ENCODE data around the gene ULBP1. TPM values are rescaled to one million over a fixed set of nuclear protein-coding genes. Genes with fewer than 3 reads are reported as not detected.
"Not testable (repeated sequence)": the region's sequence is repeated elsewhere in the genome, so short reads cannot be mapped to it uniquely, and the experiment has no call there.

ULBP1 gene
- total RNA-seq, 1 experiment from 2014 or later: 0.81 TPM

- TF ChIP-seq, protein P1, sequence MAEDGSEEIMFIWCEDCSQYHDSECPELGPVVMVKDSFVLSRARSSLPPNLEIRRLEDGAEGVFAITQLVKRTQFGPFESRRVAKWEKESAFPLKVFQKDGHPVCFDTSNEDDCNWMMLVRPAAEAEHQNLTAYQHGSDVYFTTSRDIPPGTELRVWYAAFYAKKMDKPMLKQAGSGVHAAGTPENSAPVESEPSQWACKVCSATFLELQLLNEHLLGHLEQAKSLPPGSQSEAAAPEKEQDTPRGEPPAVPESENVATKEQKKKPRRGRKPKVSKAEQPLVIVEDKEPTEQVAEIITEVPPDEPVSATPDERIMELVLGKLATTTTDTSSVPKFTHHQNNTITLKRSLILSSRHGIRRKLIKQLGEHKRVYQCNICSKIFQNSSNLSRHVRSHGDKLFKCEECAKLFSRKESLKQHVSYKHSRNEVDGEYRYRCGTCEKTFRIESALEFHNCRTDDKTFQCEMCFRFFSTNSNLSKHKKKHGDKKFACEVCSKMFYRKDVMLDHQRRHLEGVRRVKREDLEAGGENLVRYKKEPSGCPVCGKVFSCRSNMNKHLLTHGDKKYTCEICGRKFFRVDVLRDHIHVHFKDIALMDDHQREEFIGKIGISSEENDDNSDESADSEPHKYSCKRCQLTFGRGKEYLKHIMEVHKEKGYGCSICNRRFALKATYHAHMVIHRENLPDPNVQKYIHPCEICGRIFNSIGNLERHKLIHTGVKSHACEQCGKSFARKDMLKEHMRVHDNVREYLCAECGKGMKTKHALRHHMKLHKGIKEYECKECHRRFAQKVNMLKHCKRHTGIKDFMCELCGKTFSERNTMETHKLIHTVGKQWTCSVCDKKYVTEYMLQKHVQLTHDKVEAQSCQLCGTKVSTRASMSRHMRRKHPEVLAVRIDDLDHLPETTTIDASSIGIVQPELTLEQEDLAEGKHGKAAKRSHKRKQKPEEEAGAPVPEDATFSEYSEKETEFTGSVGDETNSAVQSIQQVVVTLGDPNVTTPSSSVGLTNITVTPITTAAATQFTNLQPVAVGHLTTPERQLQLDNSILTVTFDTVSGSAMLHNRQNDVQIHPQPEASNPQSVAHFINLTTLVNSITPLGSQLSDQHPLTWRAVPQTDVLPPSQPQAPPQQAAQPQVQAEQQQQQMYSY (CRISPR knock-in tag; IDR thresholded peaks at IDR 0.05): no peak
- TF ChIP-seq PRRX2 (CRISPR knock-in tag; IDR thresholded peaks at IDR 0.05): no peak
- TF ChIP-seq ESRRA (CRISPR knock-in tag; IDR thresholded peaks at IDR 0.05; ENCODE audit: borderline replicate concordance): no peak
These were observed 27.0 kb upstream of the ULBP1 start (continued) for GRCh38 chr6:149936743-149937142.

GRCh38 chr6:149938013-149938570 lies 25.7 kb upstream of the ULBP1 start:
- peak; percentile 83 for ATAC-seq
- H3K9me3 Mint-ChIP-seq; CTCF ChIA-PET; POLR2A ChIA-PET; H3K36me3 Mint-ChIP-seq; DNase-seq (ENCODE audit: low spot score); H3K27ac Mint-ChIP-seq: not testable (repeated sequence)
- TF ChIP-seq CTCF (IDR thresholded peaks at IDR 0.05): 0 out of 2 replicates have a peak, but pooled peaks have one; percentile 14
- H3K27me3 Mint-ChIP-seq (ENCODE audit: low read depth): peaks cover 100% of the 10 kb centered on the region
- peak overlapping the region; percentile 57 for H3K4me3 Mint-ChIP-seq
- H3K4me1 Mint-ChIP-seq: peaks cover 11% of the 10 kb centered on the region

GRCh38 chr6:149938571-149939355 lies 25.0 kb upstream of the ULBP1 start:
- H3K27ac Mint-ChIP-seq: no peak overlapping the region
- peaks cover 100% of the 10 kb centered on the region for H3K27me3 Mint-ChIP-seq (ENCODE audit: low read depth)
- no peaks in the 10 kb centered on the region for H3K9me3 Mint-ChIP-seq
- CTCF ChIA-PET: interaction anchor here (2.5 kb wide), 1 partner anchor 78 kb away, joined by 7 read pairs; no protein-coding TSS in a partner anchor
- DNase-seq (ENCODE audit: low spot score) (no peak), ATAC-seq (no peak)
- peaks cover 11% of the 10 kb centered on the region for H3K4me1 Mint-ChIP-seq
- POLR2A ChIA-PET: no interaction called here
- H3K36me3 Mint-ChIP-seq: 0 out of 2 replicates have a peak, but pooled peaks cover 4% of the 10 kb centered on the region
- peak overlapping the region; percentile 57 for H3K4me3 Mint-ChIP-seq
- TF ChIP-seq ZBTB21 (CRISPR knock-in tag; IDR thresholded peaks at IDR 0.05; ENCODE audit: borderline replicate concordance) (no peak), FOXP1 (CRISPR knock-in tag; IDR thresholded peaks at IDR 0.05; ENCODE audit: borderline replicate concordance) (peak; percentile 61; the same call in 1 of the 2 replicates)

GRCh38 chr6:149939356-149939648 lies 24.4 kb upstream of the ULBP1 start:
- ATAC-seq (no peak), DNase-seq (ENCODE audit: low spot score) (no peak)
- TF ChIP-seq ZBTB21 (CRISPR knock-in tag; IDR thresholded peaks at IDR 0.05; ENCODE audit: borderline replicate concordance) (no peak), ATF2 (CRISPR knock-in tag; IDR thresholded peaks at IDR 0.05; ENCODE audit: borderline replicate concordance, low read depth) (no peak), RORB (CRISPR knock-in tag; IDR thresholded peaks at IDR 0.05) (no peak)
- Mint-ChIP-seq H3K36me3 (0 out of 2 replicates have a peak, but pooled peaks cover 4% of the 10 kb centered on the region), H3K4me1 (peaks cover 11% of the 10 kb centered on the region), H3K27me3 (ENCODE audit: low read depth) (peaks cover 100% of the 10 kb centered on the region), H3K27ac (no peak overlapping the region), H3K9me3 (no peaks in the 10 kb centered on the region), H3K4me3 (peak overlapping the region; percentile 57)
- ChIA-PET CTCF (interaction anchor here (2.5 kb wide), 1 partner anchor 78 kb away, joined by 7 read pairs; no protein-coding TSS in a partner anchor), POLR2A (no interaction called here)

All from WTC11 (cell line).